ENCODE measurements around the gene TAF13. TPM values are rescaled to one million over a fixed set of nuclear protein-coding genes. Genes with fewer than 3 reads are reported as not detected.

TAF13 gene
- polyA plus RNA-seq, 1 experiment, result 81.9 TPM

- peak; percentile 20; the same call in 1 of the 2 replicates for TF ChIP-seq CTCF (IDR thresholded peaks at IDR 0.05; ENCODE audit: low read depth, low read length)
- Histone ChIP-seq H3K27ac (ENCODE audit: low read depth, low read length) (no peak overlapping the region), H3K4me3 (ENCODE audit: low read depth, low read length) (peak overlapping the region; percentile 41; the same call in 1 of the 2 replicates), H3K27me3 (ENCODE audit: control insufficient read depth, insufficient read depth, low read length) (peaks cover 36% of the 10 kb centered on the region), H3K9me3 (ENCODE audit: control insufficient read depth, insufficient read depth, low read length) (no peaks in the 10 kb centered on the region)
- CTCF ChIA-PET, result interaction anchor here (0.5 to 4.0 kb wide), 48 partner anchors 9 to 961 kb away, joined by 3 to 62 read pairs (median 4); partner anchors contain the start of genes PRPF38B, TAF13 and TMEM167B
- POLR2A ChIA-PET, result interaction anchor here (1.6 to 4.6 kb wide), 2 partner anchors 12 to 70 kb away, joined by 5 to 54 read pairs; partner anchors contain the start of gene WDR47
- no peak for DNase-seq (ENCODE audit: low read depth, low spot score)
Observed at GRCh38 chr1:109112056-109112651, 36.4 kb upstream of the TAF13 start.

- DNase-seq (ENCODE audit: low read depth, low spot score), result no peak
- TF ChIP-seq CTCF (IDR thresholded peaks at IDR 0.05; ENCODE audit: low read depth, low read length), result no peak
- no peak overlapping the region for H3K27ac ChIP-seq (ENCODE audit: low read depth, low read length)
- no peaks in the 10 kb centered on the region for H3K9me3 ChIP-seq (ENCODE audit: control insufficient read depth, insufficient read depth, low read length)
- H3K4me3 ChIP-seq (ENCODE audit: low read depth, low read length), result no peak overlapping the region
- POLR2A ChIA-PET, result interaction anchor here (1.6 to 4.6 kb wide), 2 partner anchors 11 to 70 kb away, joined by 5 to 54 read pairs; partner anchors contain the start of gene WDR47
- CTCF ChIA-PET, result interaction anchor here (0.6 to 4.0 kb wide), 26 partner anchors 10 to 962 kb away, joined by 3 to 62 read pairs (median 4); partner anchors contain the start of genes PRPF38B and TAF13
- H3K27me3 ChIP-seq (ENCODE audit: control insufficient read depth, insufficient read depth, low read length), result peaks cover 36% of the 10 kb centered on the region
Observed at GRCh38 chr1:109111386-109112055, 35.7 kb upstream of the TAF13 start.

- Histone ChIP-seq H3K27me3 (ENCODE audit: control insufficient read depth, insufficient read depth, low read length) (peaks cover 32% of the 10 kb centered on the region), H3K27ac (ENCODE audit: low read depth, low read length) (no peak overlapping the region), H3K4me3 (ENCODE audit: low read depth, low read length) (no peak overlapping the region), H3K9me3 (ENCODE audit: control insufficient read depth, insufficient read depth, low read length) (no peaks in the 10 kb centered on the region)
- DNase-seq (ENCODE audit: low read depth, low spot score), result no peak
- POLR2A ChIA-PET, result interaction anchor here (0.6 to 4.6 kb wide), 5 partner anchors 9 to 68 kb away, joined by 5 to 54 read pairs (median 7); partner anchors contain the start of genes TAF13 and WDR47
- CTCF ChIA-PET, result interaction anchor here (0.6 to 4.0 kb wide), 4 partner anchors 9 to 387 kb away, joined by 3 to 62 read pairs (median 8); no protein-coding TSS in a partner anchor
- no peak for TF ChIP-seq CTCF (IDR thresholded peaks at IDR 0.05; ENCODE audit: low read depth, low read length)
Observed at GRCh38 chr1:109109906-109110305, 34.1 kb upstream of the TAF13 start.

GRCh38 chr1:109107785-109108184, 32.0 kb upstream of the TAF13 start:
- no peak overlapping the region for H3K4me3 ChIP-seq (ENCODE audit: low read depth, low read length)
- peaks cover 3% of the 10 kb centered on the region; the same call in 1 of the 2 replicates for H3K9me3 ChIP-seq (ENCODE audit: control insufficient read depth, insufficient read depth, low read length)
- POLR2A ChIA-PET, result no interaction called here
- CTCF ChIA-PET, result no interaction called here
- no peak for DNase-seq (ENCODE audit: low read depth, low spot score)
- peaks cover 18% of the 10 kb centered on the region for H3K27me3 ChIP-seq (ENCODE audit: control insufficient read depth, insufficient read depth, low read length)
- TF ChIP-seq CTCF (IDR thresholded peaks at IDR 0.05; ENCODE audit: low read depth, low read length), result no peak
- H3K27ac ChIP-seq (ENCODE audit: low read depth, low read length), result no peak overlapping the region

GRCh38 chr1:109105881-109106280, 30.1 kb upstream of the TAF13 start:
- H3K4me3 ChIP-seq (ENCODE audit: low read depth, low read length), result no peak overlapping the region
- H3K9me3 ChIP-seq (ENCODE audit: control insufficient read depth, insufficient read depth, low read length), result peaks cover 3% of the 10 kb centered on the region; the same call in 1 of the 2 replicates
- no peak for TF ChIP-seq CTCF (IDR thresholded peaks at IDR 0.05; ENCODE audit: low read depth, low read length)
- no peak overlapping the region for H3K27ac ChIP-seq (ENCODE audit: low read depth, low read length)
- DNase-seq (ENCODE audit: low read depth, low spot score), result no peak
- ChIA-PET POLR2A (no interaction called here), CTCF (no interaction called here)
- H3K27me3 ChIP-seq (ENCODE audit: control insufficient read depth, insufficient read depth, low read length), result peaks cover 10% of the 10 kb centered on the region

All from AG04450 (cell line).